ENCODE measurements around the gene DERA. TPM values are rescaled to one million over a fixed set of nuclear protein-coding genes. Genes with fewer than 3 reads are reported as not detected.
"Not testable (repeated sequence)": the region's sequence is repeated elsewhere in the genome, so short reads cannot be mapped to it uniquely, and the experiment has no call there.

The DERA gene
- total RNA-seq, 1 donor from 2014 or later = 76.4 TPM

- no peak for DNase-seq (ENCODE audit: low read depth, low spot score)
These were observed 97.3 kb downstream of the DERA start for GRCh38 chr12:16008421-16008824.

- DNase-seq (ENCODE audit: low read depth, low spot score) = no peak
These were observed 101.0 kb downstream of the DERA start for GRCh38 chr12:16012117-16012516.

- not testable (repeated sequence) for DNase-seq (ENCODE audit: low read depth, low spot score)
These were observed 102.6 kb downstream of the DERA start for GRCh38 chr12:16013722-16014121.

- DNase-seq (ENCODE audit: low read depth, low spot score) = not testable (repeated sequence)
These were observed 103.3 kb downstream of the DERA start for GRCh38 chr12:16014394-16014793.

- no peak for DNase-seq (ENCODE audit: low read depth, low spot score)
These were observed 105.6 kb downstream of the DERA start for GRCh38 chr12:16016748-16017147.

- no peak for DNase-seq (ENCODE audit: low read depth, low spot score)
These were observed 107.2 kb downstream of the DERA start for GRCh38 chr12:16018306-16018705.

GRCh38 chr12:16019136-16019535 lies 108.0 kb downstream of the DERA start:
- DNase-seq (ENCODE audit: low read depth, low spot score) = no peak

- no peak for DNase-seq (ENCODE audit: low read depth, low spot score)
These were observed 108.9 kb downstream of the DERA start for GRCh38 chr12:16020031-16020430.

- no peak for DNase-seq (ENCODE audit: low read depth, low spot score)
These were observed 109.9 kb downstream of the DERA start for GRCh38 chr12:16021026-16021425.

GRCh38 chr12:16021676-16022075 lies 110.5 kb downstream of the DERA start:
- DNase-seq (ENCODE audit: low read depth, low spot score) = no peak

- DNase-seq (ENCODE audit: low read depth, low spot score) = no peak
These were observed 115.9 kb downstream of the DERA start for GRCh38 chr12:16027002-16027401.

- DNase-seq (ENCODE audit: low read depth, low spot score) = no peak
These were observed 119.6 kb downstream of the DERA start for GRCh38 chr12:16030744-16031143.

- DNase-seq (ENCODE audit: low read depth, low spot score) = no peak
These were observed 123.1 kb downstream of the DERA start for GRCh38 chr12:16034136-16034817.

GRCh38 chr12:16036073-16036472 lies 124.9 kb downstream of the DERA start:
- no peak for DNase-seq (ENCODE audit: low read depth, low spot score)

- no peak for DNase-seq (ENCODE audit: low read depth, low spot score)
These were observed 126.4 kb downstream of the DERA start for GRCh38 chr12:16037533-16037932.

GRCh38 chr12:16043480-16043879 lies 132.3 kb downstream of the DERA start:
- no peak for DNase-seq (ENCODE audit: low read depth, low spot score)

- DNase-seq (ENCODE audit: low read depth, low spot score) = no peak
These were observed 135.1 kb downstream of the DERA start for GRCh38 chr12:16046266-16046665.

GRCh38 chr12:16048511-16048910 lies 137.4 kb downstream of the DERA start:
- no peak for DNase-seq (ENCODE audit: low read depth, low spot score)

GRCh38 chr12:16056910-16057309 lies 145.8 kb downstream of the DERA start:
- no peak for DNase-seq (ENCODE audit: low read depth, low spot score)

- not testable (repeated sequence) for DNase-seq (ENCODE audit: low read depth, low spot score)
These were observed 146.2 kb downstream of the DERA start for GRCh38 chr12:16057351-16057751.

GRCh38 chr12:16062611-16063010 lies 151.5 kb downstream of the DERA start:
- no peak for DNase-seq (ENCODE audit: low read depth, low spot score)

- DNase-seq (ENCODE audit: low read depth, low spot score) = no peak
These were observed 152.6 kb downstream of the DERA start for GRCh38 chr12:16063726-16064125.

- DNase-seq (ENCODE audit: low read depth, low spot score) = no peak
These were observed 159.0 kb downstream of the DERA start for GRCh38 chr12:16070113-16070512.

- no peak for DNase-seq (ENCODE audit: low read depth, low spot score)
These were observed 161.5 kb downstream of the DERA start for GRCh38 chr12:16072678-16073077.
